Stimulated activated CD4-positive, alpha-beta T cell treated with anti-CD3 and anti-CD28 coated beads, Interleukin-2, amount 100 ng/mL, for 4 hours (primary cell): Measurements from ENCODE around the gene BRSK2.

ENCODE experiments used
- DNase-seq: peaks from one replicate; pipeline ENCODE4 v3.0.0-alpha.2; 2020; ENCODE audit warnings: low read depth

Gene BRSK2

GRCh38 chr11:1397146-1397861, 7.6 kb downstream of the BRSK2 start:
- no peak for DNase-seq

- DNase-seq = no peak
Measured at GRCh38 chr11:1397862-1398527, 8.3 kb downstream of the BRSK2 start.

- no peak for DNase-seq
Measured at GRCh38 chr11:1398528-1399235, 8.9 kb downstream of the BRSK2 start.

- no peak for DNase-seq
Measured at GRCh38 chr11:1399386-1400316, 9.9 kb downstream of the BRSK2 start.

GRCh38 chr11:1400317-1401170, 10.8 kb downstream of the BRSK2 start:
- no peak for DNase-seq

- no peak for DNase-seq
Measured at GRCh38 chr11:1401171-1401445, 11.4 kb downstream of the BRSK2 start.

GRCh38 chr11:1401656-1402221, 12.0 kb downstream of the BRSK2 start:
- DNase-seq = no peak

GRCh38 chr11:1402355-1403077, 12.8 kb downstream of the BRSK2 start:
- no peak for DNase-seq

GRCh38 chr11:1403078-1403620, 13.4 kb downstream of the BRSK2 start:
- no peak for DNase-seq

- DNase-seq = no peak
Measured at GRCh38 chr11:1403721-1404460, 14.2 kb downstream of the BRSK2 start.

- no peak for DNase-seq
Measured at GRCh38 chr11:1404461-1405185, 14.9 kb downstream of the BRSK2 start.

GRCh38 chr11:1405186-1406020, 15.7 kb downstream of the BRSK2 start:
- no peak for DNase-seq

GRCh38 chr11:1406571-1407485, 17.1 kb downstream of the BRSK2 start:
- no peak for DNase-seq

GRCh38 chr11:1407668-1408067, 17.9 kb downstream of the BRSK2 start:
- DNase-seq = no peak

GRCh38 chr11:1408346-1408745, 18.6 kb downstream of the BRSK2 start:
- no peak for DNase-seq

- DNase-seq = no peak
Measured at GRCh38 chr11:1409108-1409851, 19.5 kb downstream of the BRSK2 start.
